HepG2 (cell line): ENCODE data around the gene IKBIP. TPM values are rescaled to one million over a fixed set of nuclear protein-coding genes. Genes with fewer than 3 reads are reported as not detected.

Source experiments
- ARID4A ChIP-seq: sonication (generic); formaldehyde crosslinking; IDR thresholded peaks from 2 replicates; pipeline ENCODE4 v1.5.0; 2020; ENCODE audit warnings: mild to moderate bottlenecking, missing genetic modification reagents, borderline replicate concordance
- BORCS8-MEF2B ChIP-seq: sonication (generic); formaldehyde crosslinking; IDR thresholded peaks from 2 replicates; pipeline ENCODE4 v1.8.0; 2022; ENCODE audit warnings: mild to moderate bottlenecking, missing genetic modification reagents
- KDM5B ChIP-seq: sonication (generic); formaldehyde crosslinking; IDR thresholded peaks from 2 replicates; pipeline ENCODE4 v1.4.0; 2020; ENCODE audit warnings: missing genetic modification reagents, mild to moderate bottlenecking, borderline replicate concordance
- MXD4 ChIP-seq: IDR thresholded peaks from 2 replicates; pipeline ENCODE4 v1.6.1; 2016; ENCODE audit warnings: mild to moderate bottlenecking, missing biosample characterization, missing genetic modification reagents
- PRMT3 ChIP-seq: sonication (generic); formaldehyde crosslinking; IDR thresholded peaks from 2 replicates; pipeline ENCODE4 v1.8.1; 2022; ENCODE audit warnings: low read depth, mild to moderate bottlenecking, moderate library complexity, missing genetic modification reagents, borderline replicate concordance
- THAP8 ChIP-seq: sonication (generic); formaldehyde crosslinking; IDR thresholded peaks from 2 replicates; pipeline ENCODE4 v1.5.1; 2020; ENCODE audit warnings: missing genetic modification reagents, mild to moderate bottlenecking, borderline replicate concordance
- ZNF451 ChIP-seq: sonication (generic); formaldehyde crosslinking; IDR thresholded peaks from 2 replicates; pipeline ENCODE4 v1.5.0; 2020; ENCODE audit warnings: mild to moderate bottlenecking, missing genetic modification reagents
- ZNF614 ChIP-seq: IDR thresholded peaks from 2 replicates; pipeline ENCODE4 v1.6.1; 2018; ENCODE audit warnings: missing biosample characterization, missing genetic modification reagents, inconsistent platforms, borderline replicate concordance
- ZNF740 ChIP-seq: sonication (generic); formaldehyde crosslinking; IDR thresholded peaks from 2 replicates; pipeline ENCODE4 v1.4.0; 2020; ENCODE audit warnings: missing genetic modification reagents
- ZNF747 ChIP-seq: sonication (generic); formaldehyde crosslinking; IDR thresholded peaks from 2 replicates; pipeline ENCODE4 v1.8.1; 2023; ENCODE audit warnings: missing genetic modification reagents, mild to moderate bottlenecking, borderline replicate concordance
- polyA plus RNA-seq, 8 experiments: library from polyadenylated mRNA; depleted of rRNA in 3 of 8; stranded (reverse) in 7 of 8; unstranded in 1 of 8; fragments of >200 nt; fragmentation: Illumina TruSeq in 4 of 8; extraction: Trizol in 4 of 8; gene quantifications; 2 replicates each; pipeline versions ENCODE4 v1.2.1 to v1.2.3, GENCODE V29; 2011 to 2016; ENCODE audit warnings: low read depth in 4 of 8, missing spikeins in 1 of 8, mixed read lengths in 1 of 8; ENCODE audit not compliant: insufficient read depth in 1 of 8
- total RNA-seq, 5 experiments: library from RNA; depleted of rRNA; stranded (reverse); fragments of >200 nt; fragmentation: Illumina TruSeq; extraction: Trizol; gene quantifications; 2 replicates each; pipeline ENCODE4 v1.2.3, GENCODE V29; 2016; ENCODE audit warnings: low read depth in 1 of 5
- TF ChIP-seq, protein P1 (sequence below): sonication (generic); formaldehyde crosslinking; IDR thresholded peaks from 2 replicates; pipeline ENCODE4 v1.8.0; 2022; ENCODE audit warnings: missing genetic modification reagents, mild to moderate bottlenecking, borderline replicate concordance
- TF ChIP-seq, protein P2 (sequence below): sonication (generic); formaldehyde crosslinking; conservative IDR thresholded peaks from 2 replicates; pipeline ENCODE4 v1.4.0; 2020; ENCODE audit warnings: mild to moderate bottlenecking, missing genetic modification reagents, moderate library complexity

The IKBIP gene
- total and polyA plus RNA-seq, 2 of the 13 experiments (the other 11 are each of a cell fraction or from before 2014, with no cell fraction given) = 20.0 to 55.5 TPM

DNA sequence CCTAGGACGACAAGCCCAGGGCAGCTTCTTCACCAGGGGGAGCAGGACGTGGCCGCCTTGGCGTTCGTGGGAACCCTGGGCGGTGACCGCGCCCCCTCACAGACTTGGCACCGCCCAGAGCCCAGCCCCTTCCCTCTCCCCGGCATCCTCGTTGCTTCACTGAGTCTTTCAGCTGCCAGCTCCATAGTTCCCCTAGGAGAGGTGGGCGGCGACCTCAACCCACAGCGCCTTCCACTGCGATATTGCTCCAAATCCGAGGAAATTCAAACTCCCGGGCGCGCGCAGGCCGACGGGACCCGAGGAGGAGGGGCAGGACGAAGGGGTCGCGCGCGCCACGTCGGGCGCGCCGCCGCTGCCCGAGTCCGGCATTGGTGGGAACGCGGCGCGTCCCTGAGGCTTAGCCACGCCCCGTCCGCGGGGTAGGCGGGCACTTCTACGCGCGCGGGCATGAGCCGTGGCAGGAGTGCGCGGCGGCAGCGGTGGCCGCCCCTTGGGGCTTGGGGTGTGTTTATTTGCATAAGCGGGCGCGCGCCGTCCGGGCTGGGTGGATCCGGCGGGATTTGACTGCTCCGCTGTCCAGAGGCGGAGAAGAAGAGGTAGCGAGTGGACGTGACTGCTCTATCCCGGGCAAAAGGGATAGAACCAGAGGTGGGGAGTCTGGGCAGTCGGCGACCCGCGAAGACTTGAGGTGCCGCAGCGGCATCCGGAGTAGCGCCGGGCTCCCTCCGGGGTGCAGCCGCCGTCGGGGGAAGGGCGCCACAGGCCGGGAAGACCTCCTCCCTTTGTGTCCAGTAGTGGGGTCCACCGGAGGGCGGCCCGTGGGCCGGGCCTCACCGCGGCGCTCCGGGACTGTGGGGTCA lies at the start of gene IKBIP, which contains the start of gene APAF1 (continued):
- TF ChIP-seq ZNF614 (CRISPR knock-in tag) (0 out of 2 replicates have a peak, but pooled peaks have one; percentile 33), ARID4A (CRISPR knock-in tag) (peak; percentile 89), THAP8 (CRISPR knock-in tag) (0 out of 2 replicates have a peak, but pooled peaks have one; percentile 11), KDM5B (CRISPR knock-in tag) (peak; percentile 69), ZNF740 (CRISPR knock-in tag) (no peak), ZNF451 (CRISPR knock-in tag) (0 out of 2 replicates have a peak, but pooled peaks have one; percentile 22), BORCS8-MEF2B (CRISPR knock-in tag) (peak; percentile 59; the same call in 1 of the 2 replicates), MXD4 (CRISPR knock-in tag) (peak; percentile 91; the same call in 1 of the 2 replicates), ZNF747 (CRISPR knock-in tag) (peak; percentile 44; the same call in 1 of the 2 replicates), PRMT3 (peak; percentile 87; the same call in 1 of the 2 replicates)
- TF ChIP-seq, protein P1, sequence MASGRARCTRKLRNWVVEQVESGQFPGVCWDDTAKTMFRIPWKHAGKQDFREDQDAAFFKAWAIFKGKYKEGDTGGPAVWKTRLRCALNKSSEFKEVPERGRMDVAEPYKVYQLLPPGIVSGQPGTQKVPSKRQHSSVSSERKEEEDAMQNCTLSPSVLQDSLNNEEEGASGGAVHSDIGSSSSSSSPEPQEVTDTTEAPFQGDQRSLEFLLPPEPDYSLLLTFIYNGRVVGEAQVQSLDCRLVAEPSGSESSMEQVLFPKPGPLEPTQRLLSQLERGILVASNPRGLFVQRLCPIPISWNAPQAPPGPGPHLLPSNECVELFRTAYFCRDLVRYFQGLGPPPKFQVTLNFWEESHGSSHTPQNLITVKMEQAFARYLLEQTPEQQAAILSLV = peak; percentile 11; the same call in 1 of the 2 replicates
- TF ChIP-seq, protein P2, sequence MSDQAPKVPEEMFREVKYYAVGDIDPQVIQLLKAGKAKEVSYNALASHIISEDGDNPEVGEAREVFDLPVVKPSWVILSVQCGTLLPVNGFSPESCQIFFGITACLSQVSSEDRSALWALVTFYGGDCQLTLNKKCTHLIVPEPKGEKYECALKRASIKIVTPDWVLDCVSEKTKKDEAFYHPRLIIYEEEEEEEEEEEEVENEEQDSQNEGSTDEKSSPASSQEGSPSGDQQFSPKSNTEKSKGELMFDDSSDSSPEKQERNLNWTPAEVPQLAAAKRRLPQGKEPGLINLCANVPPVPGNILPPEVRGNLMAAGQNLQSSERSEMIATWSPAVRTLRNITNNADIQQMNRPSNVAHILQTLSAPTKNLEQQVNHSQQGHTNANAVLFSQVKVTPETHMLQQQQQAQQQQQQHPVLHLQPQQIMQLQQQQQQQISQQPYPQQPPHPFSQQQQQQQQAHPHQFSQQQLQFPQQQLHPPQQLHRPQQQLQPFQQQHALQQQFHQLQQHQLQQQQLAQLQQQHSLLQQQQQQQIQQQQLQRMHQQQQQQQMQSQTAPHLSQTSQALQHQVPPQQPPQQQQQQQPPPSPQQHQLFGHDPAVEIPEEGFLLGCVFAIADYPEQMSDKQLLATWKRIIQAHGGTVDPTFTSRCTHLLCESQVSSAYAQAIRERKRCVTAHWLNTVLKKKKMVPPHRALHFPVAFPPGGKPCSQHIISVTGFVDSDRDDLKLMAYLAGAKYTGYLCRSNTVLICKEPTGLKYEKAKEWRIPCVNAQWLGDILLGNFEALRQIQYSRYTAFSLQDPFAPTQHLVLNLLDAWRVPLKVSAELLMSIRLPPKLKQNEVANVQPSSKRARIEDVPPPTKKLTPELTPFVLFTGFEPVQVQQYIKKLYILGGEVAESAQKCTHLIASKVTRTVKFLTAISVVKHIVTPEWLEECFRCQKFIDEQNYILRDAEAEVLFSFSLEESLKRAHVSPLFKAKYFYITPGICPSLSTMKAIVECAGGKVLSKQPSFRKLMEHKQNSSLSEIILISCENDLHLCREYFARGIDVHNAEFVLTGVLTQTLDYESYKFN = peak; percentile 46; the same call in 1 of the 2 replicates
